IMR-90 (cell line): ENCODE results near the gene ARHGEF3. TPM values are rescaled to one million over a fixed set of nuclear protein-coding genes. Genes with fewer than 3 reads are reported as not detected.

Experiments used
- ATAC-seq: fragments of 200-7000 bp; cut with Tn5 transposase; 2 replicates; pipeline ENCODE4 v1.9.1; 2020; ENCODE audit warnings: low read depth, mild to moderate bottlenecking, moderate library complexity
- BruUV-seq: library from RNA; stranded (reverse); fragments of 400-500 nt; replicated peaks from 2 replicates; lab custom pipeline; 2021; lab: Mats Ljungman, UMichigan
- CTCF ChIA-PET: fragments of 300-600 bp; formaldehyde crosslinking; extraction: SDS; loops from one replicate; lab custom pipeline; 2021; ENCODE audit warnings: antibody characterized with exemption; lab: Yijun Ruan, JAX
- POLR2A ChIA-PET: fragments of 300-600 bp; sonication (Branson Sonifier 250); formaldehyde crosslinking; loops from one replicate; lab custom pipeline; 2022; ENCODE audit warnings: antibody characterized with exemption; ENCODE audit not compliant: unreplicated experiment; lab: Charles Lee
- DNase-seq: peaks from one replicate; pipeline ENCODE4 v3.0.0; 2013
- H2AFZ ChIP-seq: replicated peaks from 2 replicates; pipeline ENCODE3; 2013; ENCODE audit warnings: low read length, mild to moderate bottlenecking; ENCODE audit not compliant: poor library complexity
- H2AK5ac ChIP-seq: 2 replicates; pipeline ENCODE4 v1.6.1; 2013; ENCODE audit warnings: low read depth, low read length, inconsistent platforms
- H2AK9ac ChIP-seq: replicated peaks from 2 replicates; pipeline ENCODE3; 2013; ENCODE audit warnings: mild to moderate bottlenecking, low read depth, low read length, moderate library complexity; ENCODE audit not compliant: poor library complexity
- H2BK120ac ChIP-seq: 2 replicates; pipeline ENCODE4 v1.6.1; 2013; ENCODE audit warnings: low read depth, low read length, inconsistent platforms
- H2BK15ac ChIP-seq: 3 replicates; pipeline ENCODE4 v1.6.1; 2013; ENCODE audit warnings: low read depth, low read length, inconsistent platforms
- H2BK20ac ChIP-seq: 2 replicates; pipeline ENCODE4 v1.6.1; 2013; ENCODE audit warnings: low read depth, mild to moderate bottlenecking, inconsistent platforms, low read length, moderate library complexity
- H2BK5ac ChIP-seq: 2 replicates; pipeline ENCODE4 v1.6.1; 2013; ENCODE audit warnings: mild to moderate bottlenecking, low read depth, low read length, inconsistent platforms; ENCODE audit not compliant: poor library complexity, severe bottlenecking
- H3K14ac ChIP-seq: replicated peaks from 2 replicates; pipeline ENCODE4 v1.6.1; 2013; ENCODE audit warnings: low read depth, low read length, inconsistent platforms
- H3K18ac ChIP-seq: 2 replicates; pipeline ENCODE4 v1.6.1; 2013; ENCODE audit warnings: low read depth, low read length, control low read depth
- H3K23ac ChIP-seq: 2 replicates; pipeline ENCODE4 v1.6.1; 2013; ENCODE audit warnings: low read depth, low read length, inconsistent platforms
- H3K27ac ChIP-seq: 2 replicates; pipeline ENCODE4 v1.5.1; 2013; ENCODE audit warnings: mild to moderate bottlenecking, control low read depth, low read length; ENCODE audit not compliant: insufficient read depth
- H3K27me3 ChIP-seq: 2 replicates; pipeline ENCODE4 v1.6.1; 2013; ENCODE audit warnings: low read length; ENCODE audit not compliant: control insufficient read depth, insufficient read depth
- H3K36me3 ChIP-seq: 2 replicates; pipeline ENCODE4 v1.6.1; 2013; ENCODE audit warnings: low read length, mixed read lengths; ENCODE audit not compliant: control insufficient read depth, insufficient read depth
- H3K4ac ChIP-seq: 2 replicates; pipeline ENCODE4 v1.6.1; 2013; ENCODE audit warnings: low read depth, low read length, inconsistent platforms
- H3K4me1 ChIP-seq: 2 replicates; pipeline ENCODE4 v1.6.1; 2013; ENCODE audit warnings: low read length, mixed read lengths; ENCODE audit not compliant: control insufficient read depth, insufficient read depth
- H3K4me2 ChIP-seq: 2 replicates; pipeline ENCODE4 v1.6.1; 2013; ENCODE audit warnings: low read depth, mild to moderate bottlenecking, control low read depth, low read length, moderate library complexity
- H3K4me3 ChIP-seq: 2 replicates; pipeline ENCODE4 v1.5.1; 2013; ENCODE audit warnings: low read depth, mild to moderate bottlenecking, control low read depth, low read length, moderate library complexity; ENCODE audit not compliant: insufficient read depth
- H3K56ac ChIP-seq: 2 replicates; pipeline ENCODE4 v1.6.1; 2013; ENCODE audit warnings: low read length, inconsistent platforms; ENCODE audit not compliant: insufficient read depth; ENCODE audit errors: extremely low read depth
- H3K79me1 ChIP-seq, 2 experiments: 2 replicates each; pipeline ENCODE4 v1.6.1; 2013; ENCODE audit warnings: low read length in 2 of 2, inconsistent platforms in 1 of 2, low read depth in 1 of 2
- H3K9ac ChIP-seq: 2 replicates; pipeline ENCODE4 v1.6.1; 2013; ENCODE audit warnings: low read depth, low read length, control low read depth
- H3K9me1 ChIP-seq: 2 replicates; pipeline ENCODE4 v1.6.1; 2013; ENCODE audit warnings: low read length, inconsistent platforms; ENCODE audit not compliant: insufficient read depth
- H3K9me3 ChIP-seq: 2 replicates; pipeline ENCODE4 v1.6.1; 2013; ENCODE audit warnings: low read length; ENCODE audit not compliant: control insufficient read depth, insufficient read depth
- H4K20me1 ChIP-seq: 2 replicates; pipeline ENCODE4 v1.6.1; 2013; ENCODE audit warnings: low read length, inconsistent platforms; ENCODE audit not compliant: insufficient read depth
- H4K5ac ChIP-seq: 2 replicates; pipeline ENCODE4 v1.6.1; 2013; ENCODE audit warnings: mild to moderate bottlenecking, low read depth, low read length, control low read depth
- H4K8ac ChIP-seq, 2 experiments: 2 replicates each; pipeline ENCODE4 v1.6.1; 2013; ENCODE audit warnings: low read depth in 2 of 2, low read length in 2 of 2, control low read depth in 1 of 2, inconsistent platforms in 1 of 2
- H4K91ac ChIP-seq: 2 replicates; pipeline ENCODE4 v1.6.1; 2013; ENCODE audit warnings: low read depth, low read length, inconsistent platforms; ENCODE audit not compliant: insufficient read depth
- BHLHE40 ChIP-seq: fragments of 150-350 bp; IDR thresholded peaks from 2 replicates; pipeline ENCODE4 v1.6.1; 2016; ENCODE audit warnings: mild to moderate bottlenecking, low read depth, low read length
- CHD1 ChIP-seq: IDR thresholded peaks from 2 replicates; pipeline ENCODE4 v1.6.1; 2012; ENCODE audit warnings: low read depth, low read length, improper control_type of control experiment
- FOS ChIP-seq: fragments of 150-350 bp; IDR thresholded peaks from 2 replicates; pipeline ENCODE4 v1.6.1; 2016; ENCODE audit warnings: low read depth, low read length
- MAZ ChIP-seq: IDR thresholded peaks from 2 replicates; pipeline ENCODE4 v1.6.1; 2012; ENCODE audit warnings: low read depth, mild to moderate bottlenecking, low read length, improper control_type of control experiment, moderate library complexity, borderline replicate concordance
- MXI1 ChIP-seq: IDR thresholded peaks from 2 replicates; pipeline ENCODE4 v1.6.1; 2012; ENCODE audit warnings: low read depth, mild to moderate bottlenecking, low read length, moderate library complexity, borderline replicate concordance
- NFE2L2 ChIP-seq: fragments of 150-350 bp; IDR thresholded peaks from 2 replicates; pipeline ENCODE4 v1.6.1; 2016; ENCODE audit warnings: low read depth, mild to moderate bottlenecking, low read length
- RAD21 ChIP-seq: IDR thresholded peaks from 2 replicates; pipeline ENCODE4 v1.6.1; 2012; ENCODE audit warnings: low read length, improper control_type of control experiment
- WGBS, 2 experiments: methylation state at CpG; one replicate each; pipeline versions ENCODE4 v1.1.5 to v1.1.7; 2013; ENCODE audit warnings: missing lambda C conversion rate in 2 of 2; ENCODE audit not compliant: insufficient read length in 1 of 2; ENCODE audit errors: extremely low coverage in 2 of 2; 5-methylcytosine and 5-hydroxymethylcytosine counted together
- dilution Hi-C: fragments of 300-500 bp; cut with HindIII; formaldehyde crosslinking; loops from one replicate; pipeline ENCODE4 v1.14.3; 2018; ENCODE audit warnings: low sequenced_read_pairs; ENCODE audit not compliant: unreplicated experiment
- in situ Hi-C: fragments of 300-500 bp; cut with MboI; formaldehyde crosslinking; loops from 3 replicates; pipeline ENCODE4 v1.14.3; 2019; ENCODE audit warnings: low sequenced_read_pairs, inconsistent platforms, mixed read lengths
- intact Hi-C: fragments of 100-400 bp; cut with micrococcal nuclease; formaldehyde crosslinking; loops from 2 replicates; pipeline ENCODE4 v1.10.0; 2022
- polyA plus RNA-seq, 3 experiments: library from polyadenylated mRNA; depleted of rRNA; stranded (reverse); fragments of >200 nt; gene quantifications; 2 replicates each; pipeline ENCODE4 v1.2.3, GENCODE V29; 2012; ENCODE audit warnings: low replicate concordance in 1 of 3
- total RNA-seq: library from RNA; depleted of rRNA; stranded (reverse); fragments of >200 nt; gene quantifications from 2 replicates; pipeline ENCODE4 v1.2.3, GENCODE V29; 2012

ARHGEF3 gene
- total and polyA plus RNA-seq, 2 of the 4 experiments (the other 2 are of a cell fraction): 2.1 to 2.3 TPM

GRCh38 chr3:56778893-56779292, 22.9 kb downstream of the ARHGEF3 start:
- H3K36me3 ChIP-seq: no peaks in the 10 kb centered on the region
- peaks cover 12% of the 10 kb centered on the region for H3K4me1 ChIP-seq
- DNase-seq: no peak
- ChIA-PET POLR2A (no interaction called here), CTCF (no interaction called here)
- BruUV-seq: no TSS peak
- H3K4me3 ChIP-seq: no peak overlapping the region
- WGBS, 2 experiments: 63% methylated on average over 1 of the region's 2 CpGs; no CpG with 5 or more reads in 1 of the 2 experiments
- H2AK9ac ChIP-seq: no peak overlapping the region
- H3K27ac ChIP-seq: no peak overlapping the region
- H3K9me3 ChIP-seq: no peaks in the 10 kb centered on the region
- no peak overlapping the region for H3K56ac ChIP-seq
- H2BK20ac ChIP-seq: no peak overlapping the region
- no peak for TF ChIP-seq NFE2L2
- no peak for TF ChIP-seq CHD1
- no peak for TF ChIP-seq MXI1
- no peak for TF ChIP-seq MAZ
- no peak for TF ChIP-seq RAD21
- TF ChIP-seq FOS: no peak
- no peak for TF ChIP-seq BHLHE40
- in situ Hi-C loops: no loop called here
- H3K23ac ChIP-seq: no peak overlapping the region
- H3K4me2 ChIP-seq: no peak overlapping the region
- no peak overlapping the region for H2AK5ac ChIP-seq
- ATAC-seq: no peak
- no peak overlapping the region for H2BK15ac ChIP-seq
- H4K8ac ChIP-seq: no peak overlapping the region
- H4K91ac ChIP-seq: no peak overlapping the region
- no peak overlapping the region for H3K4ac ChIP-seq
- H3K79me1 ChIP-seq: no peaks in the 10 kb centered on the region
- no peak overlapping the region for H2AFZ ChIP-seq
- no peak overlapping the region for H2BK5ac ChIP-seq
- no peak overlapping the region for H3K14ac ChIP-seq
- H2BK120ac ChIP-seq: no peak overlapping the region
- H4K20me1 ChIP-seq: no peaks in the 10 kb centered on the region
- H3K9me1 ChIP-seq: no peaks in the 10 kb centered on the region
- no peaks in the 10 kb centered on the region; the same call in 1 of the 2 replicates for H3K27me3 ChIP-seq
- intact Hi-C loops: no loop called here
- dilution Hi-C loops: no loop called here
- no peak overlapping the region for H3K9ac ChIP-seq
- no peak overlapping the region for H3K18ac ChIP-seq
- no peak overlapping the region for H4K5ac ChIP-seq
